ENCODE measurements around the gene ROBO2.

DNA sequence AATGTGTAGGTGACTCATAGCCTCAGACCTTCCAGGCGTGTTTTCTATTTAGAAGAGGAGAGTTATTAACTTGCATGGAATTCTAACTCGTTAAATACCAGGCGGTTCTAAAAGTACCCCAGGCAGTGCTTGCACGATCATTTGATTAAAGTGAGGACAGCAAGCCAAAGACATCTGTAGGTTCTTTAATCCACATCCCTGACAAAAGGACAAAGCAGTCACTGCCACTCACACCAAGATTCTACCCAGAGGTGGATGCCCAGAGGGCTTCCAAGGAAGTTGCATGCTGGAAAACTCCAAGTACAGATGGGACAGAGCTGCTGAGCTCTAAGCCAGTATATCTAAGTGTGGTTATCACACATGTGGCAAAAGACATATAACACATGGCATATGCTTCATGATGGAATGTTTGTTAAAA, 372.1 kb downstream of the ROBO2 start:
- TF ChIP-seq EZH2phosphoT487 (IDR thresholded peaks at IDR 0.05; ENCODE audit: borderline replicate concordance), result no peak
- TF ChIP-seq, protein P1, sequence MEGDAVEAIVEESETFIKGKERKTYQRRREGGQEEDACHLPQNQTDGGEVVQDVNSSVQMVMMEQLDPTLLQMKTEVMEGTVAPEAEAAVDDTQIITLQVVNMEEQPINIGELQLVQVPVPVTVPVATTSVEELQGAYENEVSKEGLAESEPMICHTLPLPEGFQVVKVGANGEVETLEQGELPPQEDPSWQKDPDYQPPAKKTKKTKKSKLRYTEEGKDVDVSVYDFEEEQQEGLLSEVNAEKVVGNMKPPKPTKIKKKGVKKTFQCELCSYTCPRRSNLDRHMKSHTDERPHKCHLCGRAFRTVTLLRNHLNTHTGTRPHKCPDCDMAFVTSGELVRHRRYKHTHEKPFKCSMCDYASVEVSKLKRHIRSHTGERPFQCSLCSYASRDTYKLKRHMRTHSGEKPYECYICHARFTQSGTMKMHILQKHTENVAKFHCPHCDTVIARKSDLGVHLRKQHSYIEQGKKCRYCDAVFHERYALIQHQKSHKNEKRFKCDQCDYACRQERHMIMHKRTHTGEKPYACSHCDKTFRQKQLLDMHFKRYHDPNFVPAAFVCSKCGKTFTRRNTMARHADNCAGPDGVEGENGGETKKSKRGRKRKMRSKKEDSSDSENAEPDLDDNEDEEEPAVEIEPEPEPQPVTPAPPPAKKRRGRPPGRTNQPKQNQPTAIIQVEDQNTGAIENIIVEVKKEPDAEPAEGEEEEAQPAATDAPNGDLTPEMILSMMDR (IDR thresholded peaks at IDR 0.05 in 2 of 3, conservative IDR thresholded peaks at IDR 0.05 in 1 of 3; ENCODE audit: borderline replicate concordance in 1 of 3, insufficient read depth in 1 of 3, low read depth in 2 of 3, low read length in 2 of 3), result no peak
- no peak for TF ChIP-seq YY1 (IDR thresholded peaks at IDR 0.05; ENCODE audit: extremely low read depth, insufficient replicate concordance, low read depth, low read length)
- no peak for TF ChIP-seq SRF (IDR thresholded peaks at IDR 0.05; ENCODE audit: low read depth)
- TF ChIP-seq SIN3A (IDR thresholded peaks at IDR 0.05; ENCODE audit: low read depth), result no peak
- no peak for TF ChIP-seq POLR2AphosphoS5 (IDR thresholded peaks at IDR 0.05; ENCODE audit: low read depth, low read length)
- no peak for TF ChIP-seq POLR2A (IDR thresholded peaks at IDR 0.05; ENCODE audit: borderline replicate concordance, extremely low read depth, insufficient read depth, insufficient read length)
- TF ChIP-seq EZH2 (IDR thresholded peaks at IDR 0.05), result no peak
- no peak for TF ChIP-seq CBX3 (IDR thresholded peaks at IDR 0.05; ENCODE audit: low read depth)
- TF ChIP-seq ZNF274 (IDR thresholded peaks at IDR 0.05; ENCODE audit: low read depth, low read length), result no peak
- TF ChIP-seq, protein P2, sequence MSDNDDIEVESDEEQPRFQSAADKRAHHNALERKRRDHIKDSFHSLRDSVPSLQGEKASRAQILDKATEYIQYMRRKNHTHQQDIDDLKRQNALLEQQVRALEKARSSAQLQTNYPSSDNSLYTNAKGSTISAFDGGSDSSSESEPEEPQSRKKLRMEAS (IDR thresholded peaks at IDR 0.05), result no peak
- no peak for TF ChIP-seq RAD21 (IDR thresholded peaks at IDR 0.05; ENCODE audit: low read depth)

Measured in HCT116 (cell line).